Activated CD8-positive, alpha-beta memory T cell treated with anti-CD3 and anti-CD28 coated beads, Interleukin-2, amount 50 U/mL, for 48 hours (primary cell): ENCODE measurements around the gene FOXRED1.
"Not testable (repeated sequence)": the region's sequence is repeated elsewhere in the genome, so short reads cannot be mapped to it uniquely, and the experiment has no call there.

Source experiments
- DNase-seq: peaks from one replicate; pipeline ENCODE4 v3.0.0-alpha.2; 2020

FOXRED1 gene

GRCh38 chr11:126277780-126278179 lies 8.8 kb downstream of the FOXRED1 start:
- DNase-seq = no peak

GRCh38 chr11:126279191-126279590 lies 10.2 kb downstream of the FOXRED1 start:
- no peak for DNase-seq

- DNase-seq = no peak
Observed at GRCh38 chr11:126280595-126280994, 11.6 kb downstream of the FOXRED1 start.

- no peak for DNase-seq
Observed at GRCh38 chr11:126281245-126281644, 12.3 kb downstream of the FOXRED1 start.

- DNase-seq = no peak
Observed at GRCh38 chr11:126281666-126282175, 12.8 kb downstream of the FOXRED1 start.

GRCh38 chr11:126282361-126282735 lies 13.4 kb downstream of the FOXRED1 start:
- DNase-seq = peak; percentile 63

- DNase-seq = peak; percentile 80
Observed at GRCh38 chr11:126282736-126283591, 14.0 kb downstream of the FOXRED1 start, which contains the start of gene TIRAP. TSS of gene TIRAP (plus strand) at chr11:126283093. CDS start at chr11:126290895, 7,802 bp downstream.

GRCh38 chr11:126284829-126285228 lies 15.9 kb downstream of the FOXRED1 start:
- peak; percentile 91 for DNase-seq

- DNase-seq = no peak
Observed at GRCh38 chr11:126288237-126288636, 19.3 kb downstream of the FOXRED1 start.

- DNase-seq = no peak
Observed at GRCh38 chr11:126290887-126291286, 21.9 kb downstream of the FOXRED1 start.

GRCh38 chr11:126293726-126294125 lies 24.8 kb downstream of the FOXRED1 start:
- no peak for DNase-seq

GRCh38 chr11:126297004-126297403 lies 28.1 kb downstream of the FOXRED1 start:
- DNase-seq = no peak

GRCh38 chr11:126303623-126304456 lies 34.9 kb downstream of the FOXRED1 start, which contains the start of gene DCPS:
TSS of gene DCPS (plus strand) at chr11:126304060. CDS start at chr11:126304081, 21 bp downstream.
- DNase-seq = peak; percentile 92

- no peak for DNase-seq
Observed at GRCh38 chr11:126304457-126305075, 35.6 kb downstream of the FOXRED1 start.

GRCh38 chr11:126305699-126306098 lies 36.7 kb downstream of the FOXRED1 start:
- no peak for DNase-seq

- DNase-seq = no peak
Observed at GRCh38 chr11:126307706-126308105, 38.8 kb downstream of the FOXRED1 start.

GRCh38 chr11:126308271-126308671 lies 39.3 kb downstream of the FOXRED1 start:
- DNase-seq = no peak

- not testable (repeated sequence) for DNase-seq
Observed at GRCh38 chr11:126308771-126309170, 39.8 kb downstream of the FOXRED1 start.

GRCh38 chr11:126310200-126310991 lies 41.4 kb downstream of the FOXRED1 start:
- DNase-seq = peak; percentile 75

- no peak for DNase-seq
Observed at GRCh38 chr11:126310992-126311310, 42.0 kb downstream of the FOXRED1 start.

GRCh38 chr11:126311401-126312291 lies 42.7 kb downstream of the FOXRED1 start:
- no peak for DNase-seq
